ENCODE data around the gene TENT5C.

The TENT5C gene

GRCh38 chr1:117638141-117638540 is 32.3 kb downstream of the TENT5C start:
- DNase-seq, result no peak

GRCh38 chr1:117638759-117639158 is 32.9 kb downstream of the TENT5C start:
- DNase-seq, result no peak

- DNase-seq, result no peak
Observed at GRCh38 chr1:117639741-117640140, 33.9 kb downstream of the TENT5C start.

- DNase-seq, result no peak
Observed at GRCh38 chr1:117641536-117641935, 35.7 kb downstream of the TENT5C start.

- DNase-seq, result no peak
Observed at GRCh38 chr1:117642963-117643362, 37.1 kb downstream of the TENT5C start.

- no peak for DNase-seq
Observed at GRCh38 chr1:117643601-117644000, 37.8 kb downstream of the TENT5C start.

GRCh38 chr1:117644696-117645311 is 39.0 kb downstream of the TENT5C start:
- DNase-seq, result no peak

- no peak for DNase-seq
Observed at GRCh38 chr1:117645343-117645742, 39.5 kb downstream of the TENT5C start.

GRCh38 chr1:117646007-117646811 is 40.4 kb downstream of the TENT5C start:
- no peak for DNase-seq

- DNase-seq, result no peak
Observed at GRCh38 chr1:117646956-117647355, 41.1 kb downstream of the TENT5C start.

- DNase-seq, result no peak
Observed at GRCh38 chr1:117648015-117648414, 42.2 kb downstream of the TENT5C start.

- DNase-seq, result no peak
Observed at GRCh38 chr1:117650840-117651568, 45.2 kb downstream of the TENT5C start.

- DNase-seq, result no peak
Observed at GRCh38 chr1:117651616-117652015, 45.8 kb downstream of the TENT5C start.

- no peak for DNase-seq
Observed at GRCh38 chr1:117652421-117652820, 46.6 kb downstream of the TENT5C start.

- DNase-seq, result no peak
Observed at GRCh38 chr1:117653195-117653594, 47.3 kb downstream of the TENT5C start.

- no peak for DNase-seq
Observed at GRCh38 chr1:117653732-117654492, 48.1 kb downstream of the TENT5C start.

GRCh38 chr1:117654493-117655219 is 48.8 kb downstream of the TENT5C start:
- no peak for DNase-seq

- no peak for DNase-seq
Observed at GRCh38 chr1:117655220-117655577, 49.4 kb downstream of the TENT5C start.

- DNase-seq, result no peak
Observed at GRCh38 chr1:117656202-117656641, 50.4 kb downstream of the TENT5C start.

GRCh38 chr1:117657031-117657430 is 51.2 kb downstream of the TENT5C start:
- no peak for DNase-seq

GRCh38 chr1:117657949-117658660 is 52.3 kb downstream of the TENT5C start:
- no peak for DNase-seq

- no peak for DNase-seq
Observed at GRCh38 chr1:117658676-117659075, 52.8 kb downstream of the TENT5C start.

Measured in SIG-M5 (cell line).